Activated CD4-positive, CD25-positive, alpha-beta regulatory T cell treated with anti-CD3 and anti-CD28 coated beads, Interleukin-2, amount 50 U/mL, for 24 hours (primary cell): ENCODE results near the gene PSMB11.

Experiments
- ATAC-seq, 2 donors: fragments of 150-1000 bp; cut with Tn5 transposase; one replicate each; pipeline ENCODE4 v1.10.0; 2021; ENCODE audit warnings: mild to moderate bottlenecking in 1 of 2, moderate library complexity in 1 of 2

Gene PSMB11

DNA sequence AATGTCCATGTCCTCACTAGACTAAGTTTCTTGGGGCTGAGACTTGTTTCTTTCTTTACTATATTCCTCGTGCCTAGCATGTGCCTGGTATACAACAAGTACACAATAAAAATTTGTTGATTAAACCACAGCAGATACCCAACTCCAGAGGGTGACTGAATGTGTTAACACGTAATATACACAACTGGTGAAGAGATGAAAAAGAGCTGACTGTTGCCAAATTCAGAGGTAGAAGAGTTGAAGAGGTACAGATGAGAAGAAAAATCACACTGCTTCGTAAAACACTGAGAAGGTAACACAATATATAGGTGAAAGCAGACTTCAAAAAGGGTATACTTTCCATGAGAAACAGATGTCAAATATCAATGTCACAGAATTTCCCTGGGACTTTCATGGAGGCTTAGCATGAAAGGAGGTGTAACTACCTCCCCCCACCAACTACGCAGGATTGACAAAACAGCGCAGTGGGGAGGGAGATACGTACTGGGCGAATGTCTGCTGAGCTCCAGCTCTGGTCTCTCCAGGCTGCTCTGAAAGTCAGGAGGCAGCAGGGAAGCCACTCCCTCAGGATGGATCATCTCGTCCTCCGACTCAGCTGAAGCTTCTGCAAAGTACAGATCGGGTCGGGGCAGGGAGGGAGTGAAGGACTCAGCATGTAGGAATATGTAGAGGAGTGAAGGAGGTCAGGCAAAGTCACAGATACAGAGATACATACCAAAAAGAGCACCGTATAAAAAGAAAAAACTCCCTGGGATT is 47.7 kb downstream of the PSMB11 start:
- no peak for ATAC-seq

DNA sequence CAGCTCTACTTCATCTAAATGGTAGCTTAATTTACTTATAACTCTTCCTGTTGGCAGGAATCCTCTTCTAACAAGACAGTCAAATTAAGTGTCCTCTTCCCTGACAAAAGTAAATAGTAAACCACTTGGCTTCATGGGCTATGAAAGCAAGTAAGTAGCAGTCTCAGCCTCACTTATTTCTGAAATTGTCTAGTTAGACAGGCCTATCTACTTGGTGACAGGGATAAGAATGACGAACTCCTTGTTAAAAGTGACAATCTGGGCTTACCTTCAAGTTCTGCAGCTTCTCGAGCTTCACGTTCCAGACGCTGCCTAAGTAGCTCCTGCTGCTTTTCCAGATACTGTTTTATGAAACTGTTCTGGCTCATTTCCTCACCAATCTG is 48.2 kb downstream of the PSMB11 start:
- ATAC-seq, result no peak

DNA sequence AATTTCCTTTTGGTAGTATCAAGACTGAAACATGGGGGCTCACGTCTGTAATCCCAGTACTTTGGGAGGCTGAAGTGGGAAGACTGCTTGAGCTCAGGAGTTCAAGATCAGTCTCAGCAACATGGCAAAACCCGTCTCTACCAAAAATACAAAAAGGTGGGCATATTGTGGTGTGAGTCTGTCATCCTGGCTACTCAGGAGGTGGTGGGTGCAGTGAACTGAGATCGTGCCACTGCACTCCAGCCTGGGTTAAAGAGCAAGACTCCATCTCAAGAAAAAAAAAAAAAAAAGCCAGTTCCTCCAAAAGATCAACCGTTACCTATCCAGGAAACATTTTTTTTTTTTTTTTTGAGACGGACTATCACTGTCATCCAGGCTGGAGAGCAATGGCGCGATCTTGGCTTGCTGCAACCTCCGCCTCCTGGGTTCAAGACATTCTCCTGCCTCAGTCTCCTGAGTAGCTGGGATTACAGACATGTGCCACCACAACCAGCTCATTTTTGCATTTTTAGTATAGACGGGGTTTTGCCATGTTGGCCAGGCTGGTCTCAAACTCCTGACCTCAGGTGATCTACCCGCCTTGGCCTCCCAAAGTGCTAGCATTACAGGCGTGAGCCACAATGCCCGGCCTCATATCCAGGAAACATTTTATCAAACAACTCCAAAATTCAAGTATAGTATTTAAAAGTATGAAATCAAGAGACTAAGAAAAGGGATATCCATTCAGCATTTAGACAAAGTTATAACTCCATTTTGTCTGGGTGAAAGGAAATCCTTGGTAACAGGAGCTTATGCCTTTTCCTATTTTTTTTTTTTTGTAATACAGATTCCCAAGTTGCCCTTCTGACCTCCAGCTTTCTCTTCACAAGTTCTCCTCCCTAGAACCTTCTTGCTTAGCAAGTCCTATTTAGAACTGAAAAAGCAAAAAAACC is 49.5 kb downstream of the PSMB11 start:
- no peak for ATAC-seq

DNA sequence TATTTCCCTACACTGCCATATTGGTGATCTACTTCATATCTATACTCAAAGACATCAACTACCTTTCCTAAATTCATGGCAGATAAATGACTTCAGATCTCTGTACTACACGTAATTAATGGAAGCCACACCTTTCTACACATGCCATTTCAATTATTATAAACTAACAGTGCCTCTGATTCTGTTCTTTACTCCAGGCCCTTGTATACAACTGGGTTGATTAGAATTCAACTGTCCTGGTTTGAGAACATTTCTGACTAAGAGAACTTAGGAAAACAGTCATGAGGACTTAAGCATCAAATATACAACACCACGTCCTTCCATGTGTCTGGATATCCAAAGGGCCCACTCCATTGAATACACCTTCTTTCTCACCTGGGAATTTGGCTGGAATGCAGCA is 51.1 kb downstream of the PSMB11 start:
- no peak for ATAC-seq

DNA sequence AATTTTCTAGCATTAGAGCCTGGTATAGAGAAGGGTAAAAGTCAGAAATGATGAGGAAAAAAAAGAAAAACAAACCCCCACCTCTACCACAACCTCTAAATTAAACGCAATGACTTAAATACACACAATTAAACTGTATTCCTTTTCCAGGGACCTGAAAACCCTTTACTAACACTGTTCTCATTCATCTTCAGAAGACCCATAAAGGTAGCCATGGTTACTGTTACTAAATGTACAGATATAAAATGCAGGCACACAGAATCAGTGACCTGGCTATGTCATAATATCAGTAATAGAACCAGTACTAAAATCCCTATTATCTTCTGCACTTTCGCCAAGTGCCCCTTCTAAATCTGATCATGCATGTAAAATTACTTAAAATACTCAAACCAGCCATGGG is 51.5 kb downstream of the PSMB11 start:
- no peak for ATAC-seq
